GM18867 (cell line): ENCODE measurements around the gene DENND11.

Experiments used
- ATAC-seq: cut with Tn5 transposase; IDR thresholded peaks from one replicate; pipeline ENCODE4 v1.9.1; 2021; ENCODE audit warnings: mild to moderate bottlenecking, moderate library complexity; ENCODE audit not compliant: unreplicated experiment

The DENND11 gene

DNA sequence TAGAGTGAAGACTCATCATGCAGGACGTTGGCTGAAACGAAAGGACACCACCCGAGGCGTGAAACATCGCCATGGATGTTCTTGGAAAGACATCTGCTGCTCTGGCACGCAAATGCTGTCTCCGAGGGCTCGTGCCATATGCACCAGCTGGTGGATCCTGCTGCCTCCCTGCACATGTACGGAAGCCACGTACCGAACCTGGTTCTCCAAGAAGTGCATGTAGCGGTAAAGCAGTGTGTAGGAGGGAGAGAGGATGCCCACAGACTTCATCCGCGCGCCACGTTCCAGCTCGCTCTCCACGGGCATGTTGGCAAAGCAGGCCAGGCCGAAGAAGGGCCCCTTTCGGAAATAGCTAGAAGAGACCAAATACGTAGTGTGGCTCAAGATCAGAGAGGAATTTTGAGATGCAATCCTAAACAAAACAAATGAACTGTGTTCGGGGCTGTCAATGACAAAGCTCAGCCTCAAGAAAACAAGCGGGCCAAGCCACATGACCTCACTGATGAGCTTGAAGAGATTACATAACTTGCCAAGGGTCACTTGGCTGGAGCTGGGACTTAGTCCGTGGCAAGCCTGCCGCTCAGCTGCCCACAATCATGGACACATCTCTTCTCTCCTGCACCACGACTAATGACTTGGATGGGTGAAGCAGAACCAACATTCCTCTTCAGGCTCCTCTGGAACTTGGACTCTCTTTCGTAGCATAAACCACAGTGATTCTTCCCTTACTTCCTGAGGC lies 16.5 kb downstream of the DENND11 start:
- ATAC-seq: no peak

DNA sequence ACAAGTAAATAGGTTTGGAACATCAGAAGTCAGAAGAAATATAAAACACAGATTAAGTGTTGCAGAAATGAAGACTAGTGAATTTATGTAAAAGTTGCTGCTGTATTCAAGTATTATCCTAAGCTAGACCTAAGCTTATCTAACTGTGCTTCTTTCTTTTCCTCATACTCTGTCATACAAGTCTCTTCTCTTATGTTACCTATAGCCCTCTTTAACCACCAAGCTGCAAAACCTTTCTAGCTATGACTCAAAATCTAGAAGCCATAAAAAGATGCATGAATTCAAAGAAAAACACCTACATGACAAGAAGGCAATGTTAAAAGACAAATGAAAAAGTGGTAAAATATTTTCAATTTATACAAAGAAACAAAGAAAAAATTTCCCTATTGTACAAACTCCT lies 23.0 kb downstream of the DENND11 start:
- peak; percentile 44 for ATAC-seq

DNA sequence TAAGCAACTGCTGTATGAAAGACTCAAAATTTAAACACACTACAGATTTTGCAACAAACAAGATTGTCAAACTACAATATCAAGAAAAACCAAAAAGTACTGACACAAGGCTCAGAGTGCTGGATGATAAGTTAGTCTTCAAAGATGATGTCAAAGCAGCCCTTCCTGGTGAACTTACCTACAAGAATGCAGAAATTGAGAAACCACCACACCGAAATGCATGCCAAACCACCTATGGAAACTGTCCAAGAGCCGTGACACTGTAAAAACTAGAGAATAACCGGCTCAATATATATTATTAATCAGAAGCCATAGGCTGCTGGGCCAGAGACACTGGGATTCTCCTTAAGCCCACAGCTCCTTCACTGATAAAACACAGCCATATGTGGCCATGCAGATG lies 25.3 kb downstream of the DENND11 start:
- no peak for ATAC-seq

DNA sequence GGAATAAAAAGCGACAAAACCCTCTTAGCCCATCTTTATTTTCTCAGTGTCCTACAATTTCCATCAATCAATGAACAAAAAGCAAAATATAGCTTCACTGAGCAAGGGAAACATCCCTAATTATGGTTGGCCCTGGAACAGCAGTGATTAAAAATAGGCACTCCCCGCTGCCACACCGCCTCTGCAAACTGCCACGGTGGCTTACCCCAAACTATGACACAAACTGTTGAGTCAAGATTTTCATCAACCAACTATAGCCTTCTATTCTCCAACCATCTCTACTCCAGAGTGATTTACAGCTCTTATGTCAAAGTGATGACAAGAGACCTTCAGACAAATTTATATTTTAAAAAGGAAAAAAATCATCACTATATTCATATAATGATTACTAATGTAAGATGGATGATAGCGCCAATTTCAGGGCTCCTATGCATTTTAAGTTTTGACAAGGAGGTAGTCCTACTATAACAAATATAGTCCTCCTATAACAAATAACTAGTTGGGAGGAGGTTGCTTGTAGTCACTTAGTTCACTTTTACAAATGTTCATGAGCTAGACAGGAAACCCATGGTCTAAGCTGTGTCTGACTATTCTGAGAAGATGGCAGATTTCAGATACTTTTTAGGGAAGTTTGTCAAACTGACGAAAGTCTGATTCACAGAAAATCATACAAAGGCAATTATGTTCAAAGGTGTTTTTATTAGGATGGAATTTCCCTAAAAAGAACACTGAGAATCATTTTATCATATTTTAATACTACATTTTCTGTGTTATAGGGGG lies 26.3 kb downstream of the DENND11 start:
- ATAC-seq: no peak

DNA sequence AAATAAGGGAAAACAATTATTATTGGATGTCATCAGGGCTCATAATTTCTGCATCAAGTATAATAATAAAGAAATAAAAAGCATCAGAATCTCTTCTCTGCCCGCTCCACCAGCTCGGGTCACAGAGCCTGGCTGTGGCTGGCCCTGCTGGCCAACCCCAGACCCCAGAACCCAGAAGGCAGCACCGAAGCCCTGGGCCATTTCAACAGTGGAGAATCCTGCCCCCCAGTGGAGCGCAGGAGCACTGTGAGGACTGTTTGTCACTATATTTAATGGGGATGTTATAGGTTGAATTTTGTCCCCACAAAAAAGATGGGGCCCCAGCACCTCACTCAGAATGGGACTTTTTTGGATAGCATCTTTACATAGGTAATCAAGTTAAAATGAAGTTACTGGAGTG lies 27.3 kb downstream of the DENND11 start:
- no peak for ATAC-seq

DNA sequence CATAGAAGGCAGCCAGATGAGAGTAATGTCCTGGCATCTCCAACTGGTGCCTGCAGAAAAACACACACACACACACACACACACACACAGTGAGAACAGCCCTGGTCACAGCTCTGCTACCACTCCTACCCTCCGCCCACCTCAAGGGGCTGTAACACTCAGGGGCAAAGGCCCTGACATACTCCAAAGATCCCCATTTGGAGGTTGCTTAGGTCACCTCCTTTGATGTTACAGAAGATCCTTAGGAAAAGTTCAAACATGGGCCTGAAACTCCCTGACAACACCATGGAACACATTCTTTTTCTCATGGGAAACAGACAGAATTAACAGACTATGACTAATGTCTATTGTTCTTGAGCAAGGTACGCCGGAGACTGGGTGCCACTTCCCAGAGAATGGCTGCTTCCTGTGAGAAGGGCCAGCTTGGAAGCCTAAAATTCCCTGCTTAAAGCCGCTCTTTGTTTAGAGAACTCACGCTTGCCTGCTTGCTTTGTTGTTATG lies 27.7 kb downstream of the DENND11 start:
- no peak for ATAC-seq

DNA sequence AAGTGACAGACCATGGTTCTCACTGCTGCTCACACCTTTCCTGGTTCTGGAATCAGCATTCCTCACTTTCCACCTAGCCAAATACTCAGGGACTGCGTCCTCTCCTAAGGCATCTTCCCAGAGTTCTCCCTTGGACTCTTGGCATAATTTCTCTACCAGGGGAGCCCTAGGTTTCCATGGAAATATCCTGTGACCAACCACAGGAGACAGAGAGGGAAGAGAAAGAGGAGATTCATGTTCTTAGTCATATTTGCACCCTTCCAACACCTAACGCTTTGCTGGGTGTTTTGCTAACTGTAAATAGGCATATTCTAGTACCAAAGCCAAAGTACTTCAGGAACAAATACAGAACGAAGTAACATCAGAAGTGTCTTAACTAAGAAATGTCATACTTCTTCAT lies 28.6 kb downstream of the DENND11 start:
- ATAC-seq: no peak

DNA sequence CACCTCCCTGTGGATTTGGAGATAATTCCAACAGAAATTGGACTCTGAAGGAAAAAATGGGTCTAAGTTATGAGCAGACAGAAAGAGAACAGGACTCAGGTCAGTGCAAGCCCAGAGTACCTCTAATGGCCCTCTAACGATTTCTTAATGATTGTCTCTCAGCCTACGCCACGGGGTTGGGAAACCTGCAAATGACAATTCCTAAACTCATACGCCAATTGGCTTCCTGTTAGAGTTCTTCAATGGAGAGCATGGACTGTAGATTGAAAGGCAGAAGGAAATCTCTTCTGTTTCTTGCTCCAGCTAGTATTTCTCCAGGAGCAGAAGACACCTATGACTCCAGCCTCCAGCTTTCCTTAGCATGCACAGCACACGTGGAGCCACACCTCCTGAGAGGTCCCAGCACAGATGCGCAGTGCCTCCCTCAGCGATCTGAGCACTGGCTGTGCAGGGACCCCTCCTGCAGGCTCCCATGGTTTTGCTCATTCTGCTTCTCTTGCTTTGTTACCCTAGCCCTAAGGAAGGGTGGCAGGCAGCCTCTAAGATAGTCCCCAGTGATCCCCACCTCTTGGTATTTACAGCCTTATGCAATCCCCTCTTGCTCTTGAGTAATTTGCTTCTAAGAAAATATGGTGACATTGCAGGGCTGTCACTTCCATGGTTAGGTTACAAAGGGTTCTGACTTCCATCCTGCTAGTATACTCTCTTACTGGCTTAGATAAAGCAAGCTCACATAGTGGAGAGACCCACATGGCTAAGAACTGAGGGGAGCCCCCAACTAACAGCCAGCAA lies 30.1 kb downstream of the DENND11 start:
- ATAC-seq: no peak

DNA sequence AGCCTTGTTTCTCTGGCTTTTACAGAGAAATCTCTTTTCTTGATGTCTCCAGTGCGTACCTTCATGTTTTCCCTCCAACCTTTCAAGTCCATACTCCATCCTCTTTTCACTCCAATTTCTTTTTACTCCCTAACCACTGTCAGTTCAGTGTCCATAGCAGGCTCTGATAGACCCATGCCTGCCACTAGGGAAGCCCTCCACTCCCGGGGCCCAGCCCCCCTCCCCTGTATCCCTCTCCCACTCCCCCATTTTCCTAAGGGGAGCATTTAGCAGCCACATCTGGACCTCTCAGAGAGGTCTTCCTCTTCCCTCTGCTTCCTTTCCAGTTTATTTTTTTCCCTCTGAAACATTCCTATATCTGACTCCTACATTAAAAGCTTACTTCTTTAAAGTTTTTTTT lies 33.1 kb downstream of the DENND11 start:
- ATAC-seq: no peak

DNA sequence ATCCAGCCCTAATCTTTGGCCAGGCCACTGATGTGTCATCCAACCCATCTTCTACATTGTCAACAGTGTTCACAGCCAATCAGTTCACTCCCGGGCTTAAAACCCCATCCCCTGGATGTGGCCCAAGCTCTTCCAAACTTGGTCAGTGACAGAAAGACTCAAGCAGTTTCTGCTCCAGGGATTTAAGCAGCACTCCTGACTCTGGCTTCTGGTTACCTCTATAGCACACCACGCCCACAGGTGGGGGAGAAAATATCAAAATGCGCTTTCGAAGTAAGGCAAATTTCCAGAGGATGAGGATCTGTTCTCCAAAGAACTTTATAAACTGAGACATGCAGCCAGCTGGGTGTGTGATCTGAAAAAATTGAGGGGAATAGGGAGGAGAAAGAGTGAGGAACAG lies 35.9 kb downstream of the DENND11 start:
- no peak for ATAC-seq

DNA sequence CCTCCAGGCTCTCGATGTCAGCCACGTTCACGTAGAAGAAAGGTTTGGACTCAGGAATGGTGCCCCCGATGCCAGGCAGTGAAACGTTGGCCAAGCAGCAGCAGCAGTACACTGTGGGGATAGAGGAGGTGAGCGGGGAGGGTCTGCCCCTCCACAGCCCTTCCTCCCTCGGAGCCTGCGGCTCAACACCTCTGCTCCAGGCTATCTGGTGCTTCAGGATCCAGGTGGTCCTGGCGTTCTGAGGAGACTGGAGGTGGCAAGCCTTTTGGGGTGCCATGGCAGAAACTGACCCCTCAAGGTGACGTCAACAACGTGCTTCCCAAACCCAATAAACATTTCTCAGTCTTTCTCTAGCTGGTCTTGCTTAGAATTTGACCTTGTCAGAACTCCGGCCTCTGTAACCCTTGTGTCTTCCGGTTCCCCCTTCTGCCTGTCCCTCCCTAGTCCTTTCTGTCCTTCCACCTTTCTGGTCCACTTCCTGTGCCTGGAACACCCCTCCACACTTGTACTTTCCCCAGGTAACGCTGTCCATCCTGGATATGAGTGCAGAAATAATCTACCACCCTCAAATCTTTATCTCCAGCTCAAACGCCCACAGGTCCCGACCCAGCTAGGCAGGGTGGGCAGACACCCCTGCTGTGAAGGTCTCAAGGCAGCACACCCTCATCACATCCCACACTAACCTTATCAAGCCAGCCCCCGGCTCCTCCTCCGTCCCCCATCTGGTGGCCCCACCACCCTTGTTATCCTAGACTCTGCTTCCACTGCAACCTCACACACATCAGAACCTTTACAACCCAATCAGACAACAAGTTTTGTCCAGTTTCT lies 36.5 kb downstream of the DENND11 start:
- no peak for ATAC-seq

DNA sequence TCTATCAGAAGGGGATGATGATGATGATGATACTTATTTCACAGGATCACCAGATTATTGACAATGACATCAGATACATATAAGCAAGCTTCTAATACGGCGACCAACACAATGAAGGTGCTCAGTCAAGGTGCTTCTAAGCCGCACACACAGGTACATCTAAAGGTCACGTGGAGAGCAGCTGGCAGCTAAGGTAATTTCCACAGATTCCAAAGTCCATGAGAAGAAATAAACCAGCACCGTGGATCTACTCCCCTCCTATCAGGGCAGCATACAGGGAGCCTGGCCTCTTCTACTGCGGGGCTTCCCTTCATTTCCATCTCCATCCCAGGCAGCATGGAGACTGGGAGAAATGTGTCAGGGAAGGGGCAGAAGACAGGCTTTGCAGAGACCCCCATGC lies 37.5 kb downstream of the DENND11 start:
- no peak for ATAC-seq

DNA sequence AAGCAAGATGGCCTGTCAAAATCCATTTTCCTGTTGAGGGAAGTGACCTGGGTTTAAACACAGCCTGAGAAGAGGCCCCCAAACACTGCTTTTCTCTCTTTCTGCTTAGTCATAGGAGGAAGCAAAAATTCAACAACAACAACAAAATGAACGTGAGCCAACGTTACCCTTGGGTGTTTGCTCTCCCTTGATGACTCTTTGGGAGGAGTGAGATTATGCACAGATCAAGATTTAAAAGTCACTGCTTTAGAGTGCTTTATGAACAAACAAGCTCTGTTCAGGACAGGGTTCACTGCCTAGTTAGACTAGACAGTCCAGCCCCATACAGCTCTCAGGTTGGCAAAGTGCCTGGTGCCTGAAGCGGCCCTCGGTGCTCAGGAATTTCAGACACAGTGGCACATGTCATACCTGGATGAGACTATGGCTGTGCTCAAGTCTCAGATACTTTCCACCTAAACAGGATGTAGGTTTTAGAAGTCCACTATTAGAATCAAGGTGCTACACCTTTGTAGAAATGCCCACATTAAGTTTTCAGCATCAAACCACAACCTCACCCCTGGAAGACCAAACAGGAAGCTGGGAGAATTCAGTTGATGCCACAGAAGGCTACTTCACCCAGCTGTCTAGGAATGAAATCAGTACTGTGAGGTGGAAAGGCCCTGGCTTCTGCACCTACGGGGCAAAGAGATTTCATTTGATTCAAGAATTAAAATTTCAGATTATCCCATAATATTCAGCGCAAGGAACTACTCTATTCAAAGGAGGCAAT lies 38.7 kb downstream of the DENND11 start:
- ATAC-seq: no peak

DNA sequence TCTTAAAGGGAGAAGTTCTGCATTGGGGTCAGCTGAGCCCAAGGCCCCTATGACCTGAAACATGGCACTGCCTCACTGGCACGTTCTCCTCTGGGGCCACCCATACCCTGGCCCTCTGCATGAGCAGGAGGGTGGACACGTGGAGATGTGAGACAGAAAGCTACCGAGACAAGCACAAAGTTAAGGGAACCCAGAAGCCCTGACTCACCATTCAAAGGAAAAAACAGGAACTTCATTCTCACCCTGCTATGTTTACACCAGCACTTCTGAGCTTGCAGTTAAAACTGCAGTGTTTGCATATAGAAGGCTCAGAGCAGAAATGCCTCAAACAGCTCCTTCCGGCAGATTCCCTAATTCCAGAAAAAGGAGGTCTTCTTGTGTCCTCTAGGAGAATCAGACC lies 41.7 kb downstream of the DENND11 start:
- no peak for ATAC-seq

DNA sequence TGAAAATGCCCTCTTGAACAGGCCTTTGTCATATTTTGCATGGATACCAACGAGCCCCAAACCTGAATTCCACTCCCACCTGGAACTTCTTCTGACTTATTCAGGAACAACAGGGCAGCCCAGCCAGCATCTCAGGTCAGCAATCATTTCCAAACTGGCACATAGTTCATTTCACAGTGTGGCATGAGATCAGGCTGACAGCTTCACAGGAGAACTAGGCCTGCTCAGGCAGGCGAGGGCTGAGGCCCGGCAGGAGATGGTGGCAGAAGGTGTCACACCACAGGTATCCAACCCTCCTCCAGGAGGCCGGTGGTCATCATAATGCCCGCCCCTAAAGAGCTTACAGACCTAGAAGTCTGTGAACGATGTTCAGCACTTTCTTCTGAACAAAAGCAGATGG lies 42.5 kb downstream of the DENND11 start:
- ATAC-seq: no peak

DNA sequence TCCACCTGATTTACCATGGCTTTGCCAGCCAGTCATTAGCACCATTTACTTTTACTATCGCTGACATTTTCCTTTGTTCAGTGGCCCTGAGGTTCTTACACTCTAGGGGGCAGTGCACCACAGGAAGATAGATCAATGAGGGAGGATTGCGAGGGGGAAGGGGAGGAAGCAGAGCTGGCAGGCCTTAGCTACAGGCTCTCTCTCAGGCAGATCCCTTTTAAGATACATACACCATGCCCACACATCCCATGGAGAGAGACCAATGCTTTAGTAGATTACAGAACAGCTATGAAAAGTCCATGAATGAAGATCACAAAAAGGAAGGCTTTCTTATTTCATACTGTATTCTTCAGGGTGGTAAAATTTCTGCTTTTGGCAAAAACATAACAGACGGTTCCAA lies 47.4 kb downstream of the DENND11 start:
- ATAC-seq: peak; percentile 73

DNA sequence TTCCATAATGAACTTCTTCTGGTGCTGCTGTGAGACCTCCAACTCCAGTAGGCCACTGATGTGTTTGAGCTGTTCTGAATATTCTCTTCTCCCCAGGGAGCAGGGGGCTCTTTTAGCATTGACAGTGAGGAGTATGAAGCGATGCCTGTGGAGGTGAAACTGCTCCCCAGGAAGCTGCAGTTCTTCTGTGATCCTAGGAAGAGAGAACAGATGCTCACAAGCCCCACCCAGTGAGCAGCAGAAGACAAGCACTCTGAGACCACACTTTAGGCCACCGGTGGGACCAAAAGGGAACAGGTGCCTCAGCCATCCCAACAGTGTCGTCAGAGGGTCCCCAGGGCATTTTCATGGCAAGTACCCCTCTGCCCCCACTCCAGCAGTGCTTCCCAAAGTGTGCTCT lies 49.3 kb downstream of the DENND11 start:
- no peak for ATAC-seq
